Mucosa of descending colon (tissue), 3 donors: ENCODE data around the gene LRP1B. TPM values are rescaled to one million over a fixed set of nuclear protein-coding genes. Genes with fewer than 3 reads are reported as not detected.

Experiments
- ATAC-seq: fragments of 200-7000 bp; cut with Tn5 transposase; one replicate; pipeline ENCODE4 v1.9.1; 2020; ENCODE audit warnings: mild to moderate bottlenecking, moderate library complexity
- DNase-seq, 3 donors: peaks; one replicate each; pipeline ENCODE4 v3.0.0-alpha.2; 2020
- H3K36me3 ChIP-seq: fragments of 200-600 bp; one replicate; pipeline ENCODE4 v1.8.0; 2021; ENCODE audit warnings: low read depth, mild to moderate bottlenecking
- H3K4me1 ChIP-seq: fragments of 200-600 bp; one replicate; pipeline ENCODE4 v1.8.0; 2021; ENCODE audit warnings: low read depth, mild to moderate bottlenecking
- H3K4me3 ChIP-seq: fragments of 200-600 bp; one replicate; pipeline ENCODE4 v1.8.0; 2021; ENCODE audit warnings: mild to moderate bottlenecking
- H3K9me3 ChIP-seq: fragments of 200-600 bp; one replicate; pipeline ENCODE4 v1.8.0; 2021; ENCODE audit warnings: mild to moderate bottlenecking
- CTCF ChIP-seq: fragments of 200-600 bp; IDR thresholded peaks from one replicate; pipeline ENCODE4 v1.8.0; 2022; ENCODE audit warnings: antibody characterized with exemption, mild to moderate bottlenecking
- intact Hi-C, 2 donors: fragments of 100-400 bp; cut with DNase I in 1 of 2; cut with micrococcal nuclease in 1 of 2; formaldehyde crosslinking; loops; one replicate each; pipeline versions ENCODE4 v1.11.0 to v1.11.1; 2022; cut with DNase I, micrococcal nuclease
- total RNA-seq, 3 donors: library from RNA; stranded (reverse); fragmentation: NEBNext Ultra II Directional in 2 of 3; extraction: Animal tissue kit (Norgen Biotek cat#: 25700) in 2 of 3; gene quantifications; one replicate each; pipeline versions ENCODE4 v1.2.1 to v1.2.4, GENCODE V29; 2021 to 2023
- donor health status: DM: no; HTN: no; CAD: no; lungs with moderate emphysema.
- donor health status: DM: no; HTN: no; CAD: no.
- donor health status: DM: no; HTN: yes; CAD: no.

Gene LRP1B
- total RNA-seq, 3 donors from 2014 or later: 0.12 to 1.6 (median 0.20) TPM

- Histone ChIP-seq H3K4me3 (no peak overlapping the region), H3K4me1 (no peaks in the 10 kb centered on the region), H3K36me3 (no peaks in the 10 kb centered on the region), H3K9me3 (no peaks in the 10 kb centered on the region)
- no peak for TF ChIP-seq CTCF
- ATAC-seq (no peak), DNase-seq (no peak)
- intact Hi-C loops: no loop called here
Observed at GRCh38 chr2:140338795-140339194, 1792.0 kb downstream of the LRP1B start.

GRCh38 chr2:140337061-140337460, 1793.8 kb downstream of the LRP1B start:
- DNase-seq (no peak), ATAC-seq (no peak)
- no peak for TF ChIP-seq CTCF
- intact Hi-C loops: no loop called here
- no peaks in the 10 kb centered on the region for H3K4me1 ChIP-seq
- H3K9me3 ChIP-seq: no peaks in the 10 kb centered on the region
- no peak overlapping the region for H3K4me3 ChIP-seq
- H3K36me3 ChIP-seq: no peaks in the 10 kb centered on the region

GRCh38 chr2:140316345-140316744, 1814.5 kb downstream of the LRP1B start:
- intact Hi-C loops: no loop called here
- Histone ChIP-seq H3K4me3 (no peak overlapping the region), H3K4me1 (no peaks in the 10 kb centered on the region), H3K36me3 (no peaks in the 10 kb centered on the region), H3K9me3 (no peaks in the 10 kb centered on the region)
- no peak for ATAC-seq
- DNase-seq: no peak
- TF ChIP-seq CTCF: no peak

- no peak for DNase-seq
- intact Hi-C loops: no loop called here
- H3K36me3 ChIP-seq: no peaks in the 10 kb centered on the region
- no peaks in the 10 kb centered on the region for H3K9me3 ChIP-seq
- no peaks in the 10 kb centered on the region for H3K4me1 ChIP-seq
- ATAC-seq: no peak
- H3K4me3 ChIP-seq: no peak overlapping the region
- TF ChIP-seq CTCF: no peak
Observed at GRCh38 chr2:140311905-140312304, 1818.9 kb downstream of the LRP1B start.

- H3K36me3 ChIP-seq: no peaks in the 10 kb centered on the region
- DNase-seq (no peak), ATAC-seq (no peak)
- no peak overlapping the region for H3K4me3 ChIP-seq
- TF ChIP-seq CTCF: no peak
- intact Hi-C loops: no loop called here
- no peaks in the 10 kb centered on the region for H3K4me1 ChIP-seq
- H3K9me3 ChIP-seq: no peaks in the 10 kb centered on the region
Observed at GRCh38 chr2:140308706-140309105, 1822.1 kb downstream of the LRP1B start.

- Histone ChIP-seq H3K4me1 (no peaks in the 10 kb centered on the region), H3K36me3 (no peaks in the 10 kb centered on the region), H3K4me3 (no peak overlapping the region), H3K9me3 (no peaks in the 10 kb centered on the region)
- DNase-seq: no peak
- intact Hi-C loops: no loop called here
- ATAC-seq: no peak
- TF ChIP-seq CTCF: no peak
Observed at GRCh38 chr2:140307532-140307931, 1823.3 kb downstream of the LRP1B start.
